K562 (cell line): Measurements from ENCODE around the gene HEPACAM2. TPM values are rescaled to one million over a fixed set of nuclear protein-coding genes. Genes with fewer than 3 reads are reported as not detected.
A peak's percentile ranks its signal among the peaks of the same experiment; 100 is the strongest.

Experiments used
- CGGBP1 ChIP-seq: fragments of 250-450 bp; sonication (Bioruptor Pico); IDR thresholded peaks from 2 replicates; pipeline ENCODE4 v1.9.0; 2021; ENCODE audit warnings: mild to moderate bottlenecking
- CHD7 ChIP-seq: fragments of 200-600 bp; sonication (generic); IDR thresholded peaks from one replicate; pipeline ENCODE4 v1.6.1; 2012; ENCODE audit warnings: mild to moderate bottlenecking, low read depth, low read length, inconsistent platforms
- HOMEZ ChIP-seq: fragments of 250-450 bp; sonication (Bioruptor Pico); IDR thresholded peaks from 2 replicates; pipeline ENCODE4 v1.4.0; 2020; ENCODE audit warnings: mild to moderate bottlenecking, moderate library complexity
- KLF16 ChIP-seq: IDR thresholded peaks from 2 replicates; pipeline ENCODE4 v1.6.1; 2016; ENCODE audit warnings: antibody characterized with exemption
- L3MBTL2 ChIP-seq: fragments of 450-650 bp; IDR thresholded peaks from 2 replicates; pipeline ENCODE4 v1.6.1; 2016; ENCODE audit warnings: mild to moderate bottlenecking, moderate library complexity
- TFAP4 ChIP-seq: sonication (generic); formaldehyde crosslinking; IDR thresholded peaks from 2 replicates; pipeline ENCODE4 v1.8.0; 2022; ENCODE audit warnings: missing genetic modification reagents, mild to moderate bottlenecking, moderate library complexity, borderline replicate concordance
- VEZF1 ChIP-seq: fragments of 200-800 bp; sonication (Bioruptor generic); IDR thresholded peaks from 2 replicates; pipeline ENCODE4 v1.6.1; 2017; ENCODE audit warnings: missing genetic modification characterization, missing compliant biosample characterization
- ZNF232 ChIP-seq: sonication (generic); formaldehyde crosslinking; IDR thresholded peaks from 2 replicates; pipeline ENCODE4 v1.8.0; 2022; ENCODE audit warnings: mild to moderate bottlenecking, missing genetic modification reagents
- polyA plus RNA-seq, 8 experiments: library from polyadenylated mRNA; depleted of rRNA in 4 of 8; stranded (reverse) in 5 of 8; unstranded in 3 of 8; fragments of >200 nt; fragmentation: Nextera tagmentation in 2 of 8; fragmentation: Illumina TruSeq in 1 of 8; extraction: Ambion mirVana in 2 of 8; extraction: Trizol in 1 of 8; gene quantifications; 2 replicates each; pipeline versions ENCODE4 v1.2.1 to v1.2.3, GENCODE V29; 2011 to 2014; ENCODE audit warnings: inconsistent platforms in 1 of 8, missing spikeins in 1 of 8
- total RNA-seq, 7 experiments: library from RNA; depleted of rRNA in 6 of 7; stranded (reverse); fragments of >200 nt in 6 of 7; fragmentation: Illumina TruSeq in 2 of 7; extraction: Trizol in 2 of 7; gene quantifications; 2 replicates each; pipeline versions ENCODE4 v1.2.1 to v1.2.3, GENCODE V29; 2011 to 2021; ENCODE audit warnings: low replicate concordance in 1 of 7

Gene HEPACAM2
- total and polyA plus RNA-seq, 9 of the 15 experiments (the other 6 are each of a cell fraction or from before 2014, with no cell fraction given) = 2.0 to 6.5 (median 3.9) TPM

GRCh38 chr7:93218997-93219827, 7.1 kb downstream of the HEPACAM2 start (continued):
- TF ChIP-seq HOMEZ (CRISPR knock-in tag) (no peak), VEZF1 (CRISPR knock-in tag) (no peak), KLF16 (0 out of 2 replicates have a peak, but pooled peaks have one; percentile 1), CHD7 (no peak), CGGBP1 (no peak), TFAP4 (CRISPR knock-in tag) (no peak), L3MBTL2 (0 out of 2 replicates have a peak, but pooled peaks have one; percentile 8), ZNF232 (CRISPR knock-in tag) (no peak)
